ENCODE data around the gene DDX49. TPM values are rescaled to one million over a fixed set of nuclear protein-coding genes. Genes with fewer than 3 reads are reported as not detected.

DDX49 gene
- total RNA-seq, 2 donors from 2014 or later, result 31.1 to 57.8 TPM

- H3K9me3 ChIP-seq, result no peaks in the 10 kb centered on the region
- no peaks in the 10 kb centered on the region for H3K27me3 ChIP-seq
- no peaks in the 10 kb centered on the region for H3K36me3 ChIP-seq
- no peak overlapping the region for H3K27ac ChIP-seq
- no peak overlapping the region for H3K4me3 ChIP-seq
- peaks cover 14% of the 10 kb centered on the region for H3K4me1 ChIP-seq
- no peak overlapping the region for H3K9ac ChIP-seq (ENCODE audit: low read depth in 2 of 2, low read length in 2 of 2)
- TF ChIP-seq, protein P1, sequence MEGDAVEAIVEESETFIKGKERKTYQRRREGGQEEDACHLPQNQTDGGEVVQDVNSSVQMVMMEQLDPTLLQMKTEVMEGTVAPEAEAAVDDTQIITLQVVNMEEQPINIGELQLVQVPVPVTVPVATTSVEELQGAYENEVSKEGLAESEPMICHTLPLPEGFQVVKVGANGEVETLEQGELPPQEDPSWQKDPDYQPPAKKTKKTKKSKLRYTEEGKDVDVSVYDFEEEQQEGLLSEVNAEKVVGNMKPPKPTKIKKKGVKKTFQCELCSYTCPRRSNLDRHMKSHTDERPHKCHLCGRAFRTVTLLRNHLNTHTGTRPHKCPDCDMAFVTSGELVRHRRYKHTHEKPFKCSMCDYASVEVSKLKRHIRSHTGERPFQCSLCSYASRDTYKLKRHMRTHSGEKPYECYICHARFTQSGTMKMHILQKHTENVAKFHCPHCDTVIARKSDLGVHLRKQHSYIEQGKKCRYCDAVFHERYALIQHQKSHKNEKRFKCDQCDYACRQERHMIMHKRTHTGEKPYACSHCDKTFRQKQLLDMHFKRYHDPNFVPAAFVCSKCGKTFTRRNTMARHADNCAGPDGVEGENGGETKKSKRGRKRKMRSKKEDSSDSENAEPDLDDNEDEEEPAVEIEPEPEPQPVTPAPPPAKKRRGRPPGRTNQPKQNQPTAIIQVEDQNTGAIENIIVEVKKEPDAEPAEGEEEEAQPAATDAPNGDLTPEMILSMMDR (IDR thresholded peaks at IDR 0.05), result no peak
- intact Hi-C loops (cut with DNase I), result no loop called here
- DNase-seq, result no peak
These were observed 2.9 kb downstream of the DDX49 start for GRCh38 chr19:18922228-18922985.

DNA sequence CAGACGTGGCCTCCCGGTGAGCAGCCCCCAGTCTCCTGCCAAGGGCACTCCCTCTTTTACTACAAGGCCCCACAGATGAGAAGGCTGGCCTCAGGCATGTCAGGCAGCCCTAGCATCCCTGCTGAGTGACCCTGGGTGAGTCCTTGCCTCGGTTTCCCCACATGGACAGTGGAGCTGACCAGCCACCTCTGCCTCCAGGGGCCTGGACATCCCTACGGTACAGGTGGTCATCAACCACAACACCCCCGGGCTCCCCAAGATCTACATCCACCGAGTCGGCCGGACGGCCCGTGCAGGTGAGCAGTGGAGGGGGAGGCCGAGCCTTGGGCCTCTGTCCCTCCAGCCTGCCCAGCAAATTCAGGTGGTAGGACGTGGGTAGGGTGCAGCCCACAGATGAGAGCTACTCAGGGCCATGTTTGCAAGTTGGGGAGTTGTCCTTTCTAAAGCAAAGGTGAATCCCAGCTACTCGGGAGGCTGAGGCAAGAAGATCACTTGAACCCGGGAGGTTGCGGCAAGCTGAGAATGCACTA is 5.2 kb downstream of the DDX49 start:
- H3K4me1 ChIP-seq, result peaks cover 5% of the 10 kb centered on the region
- H3K27ac ChIP-seq, result no peak overlapping the region
- intact Hi-C loops (cut with DNase I), result no loop called here
- H3K27me3 ChIP-seq, result no peaks in the 10 kb centered on the region
- no peaks in the 10 kb centered on the region for H3K36me3 ChIP-seq
- H3K9me3 ChIP-seq, result no peaks in the 10 kb centered on the region
- TF ChIP-seq, protein P1 (IDR thresholded peaks at IDR 0.05), result no peak
- DNase-seq, result no peak
- no peak overlapping the region for H3K4me3 ChIP-seq
- no peak overlapping the region for H3K9ac ChIP-seq (ENCODE audit: low read depth in 2 of 2, low read length in 2 of 2)

GRCh38 chr19:18928018-18928805 is 8.7 kb downstream of the DDX49 start:
- H3K4me1 ChIP-seq, result no peaks in the 10 kb centered on the region
- TF ChIP-seq, protein P1 (IDR thresholded peaks at IDR 0.05), result no peak
- H3K9ac ChIP-seq (ENCODE audit: low read depth in 2 of 2, low read length in 2 of 2), result no peak overlapping the region
- H3K27me3 ChIP-seq, result no peaks in the 10 kb centered on the region
- intact Hi-C loops (cut with DNase I), result no loop called here
- no peak for DNase-seq
- no peak overlapping the region for H3K27ac ChIP-seq
- no peaks in the 10 kb centered on the region for H3K36me3 ChIP-seq
- H3K4me3 ChIP-seq, result no peak overlapping the region
- H3K9me3 ChIP-seq, result no peaks in the 10 kb centered on the region

DNA sequence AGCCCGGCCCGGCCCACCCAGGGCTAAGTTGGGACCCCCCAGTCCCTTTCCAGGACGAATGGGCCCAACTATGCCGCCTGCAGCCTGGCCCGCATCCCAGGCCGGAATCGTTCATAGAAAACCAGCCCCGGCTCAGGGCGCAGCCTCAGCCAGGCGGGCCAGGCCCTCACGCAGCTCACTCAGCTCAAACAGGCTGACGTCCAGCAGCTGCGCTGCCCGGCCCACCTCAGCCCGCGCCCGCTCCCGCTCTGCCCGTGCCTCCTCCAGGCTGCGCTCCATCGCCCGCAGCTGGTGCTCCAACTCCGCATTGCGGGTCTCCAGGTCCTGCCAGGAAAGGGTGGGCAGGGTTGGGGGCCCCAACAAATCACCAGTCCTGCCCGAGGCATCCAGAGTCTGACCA is 9.8 kb downstream of the DDX49 start:
- Histone ChIP-seq H3K36me3 (no peaks in the 10 kb centered on the region), H3K4me1 (no peaks in the 10 kb centered on the region), H3K9ac (ENCODE audit: low read depth in 2 of 2, low read length in 2 of 2) (no peak overlapping the region), H3K9me3 (no peaks in the 10 kb centered on the region), H3K27me3 (no peaks in the 10 kb centered on the region), H3K4me3 (no peak overlapping the region), H3K27ac (no peak overlapping the region)
- intact Hi-C loops (cut with DNase I), result no loop called here
- TF ChIP-seq, protein P1 (IDR thresholded peaks at IDR 0.05), result no peak
- DNase-seq, result no peak

GRCh38 chr19:18931316-18932162 is 12.0 kb downstream of the DDX49 start:
- Histone ChIP-seq H3K9ac (ENCODE audit: low read depth in 2 of 2, low read length in 2 of 2) (no peak overlapping the region), H3K4me1 (no peaks in the 10 kb centered on the region), H3K36me3 (no peaks in the 10 kb centered on the region), H3K9me3 (no peaks in the 10 kb centered on the region), H3K4me3 (no peak overlapping the region), H3K27ac (no peak overlapping the region), H3K27me3 (no peaks in the 10 kb centered on the region)
- intact Hi-C loops (cut with DNase I), result no loop called here
- DNase-seq, result no peak
- TF ChIP-seq, protein P1 (IDR thresholded peaks at IDR 0.05), result no peak
